NOMO-1 (cell line): ENCODE measurements around the gene SI.
"Not testable (repeated sequence)": the region's sequence is repeated elsewhere in the genome, so short reads cannot be mapped to it uniquely, and the experiment has no call there.

Source experiments
- DNase-seq, 2 experiments: peaks; one replicate each; lab custom pipeline; 2025; ENCODE audit not compliant: unreplicated experiment in 2 of 2; lab: John Stamatoyannopoulos, UW

SI gene

GRCh38 chr3:165078293-165078692 is at the start of gene SI:
TSS of gene SI (minus strand) at chr3:165078496. CDS start at chr3:165076012, 2,484 bp downstream.
- no peak for DNase-seq

- no peak for DNase-seq
Measured at GRCh38 chr3:165125836-165126235, 47.5 kb upstream of the SI start.

- no peak for DNase-seq
Measured at GRCh38 chr3:165111401-165111800, 33.1 kb upstream of the SI start.

GRCh38 chr3:165103616-165104015 is 25.3 kb upstream of the SI start:
- DNase-seq: no peak

GRCh38 chr3:165082650-165083049 is 4.4 kb upstream of the SI start:
- no peak for DNase-seq

- DNase-seq: no peak
Measured at GRCh38 chr3:165081183-165081582, 2.9 kb upstream of the SI start.

GRCh38 chr3:165075695-165076094 is 2.6 kb downstream of the SI start:
- DNase-seq: no peak

- DNase-seq: no peak
Measured at GRCh38 chr3:165070682-165071081, 7.6 kb downstream of the SI start.

GRCh38 chr3:165056510-165056909 is 21.8 kb downstream of the SI start:
- no peak for DNase-seq

GRCh38 chr3:165040186-165040585 is 38.1 kb downstream of the SI start:
- DNase-seq: no peak

GRCh38 chr3:165011557-165011956 is 66.7 kb downstream of the SI start:
- DNase-seq: no peak

- no peak for DNase-seq
Measured at GRCh38 chr3:164984947-164985346, 93.3 kb downstream of the SI start.

- no peak for DNase-seq
Measured at GRCh38 chr3:164962610-164963009, 115.7 kb downstream of the SI start.

GRCh38 chr3:164952966-164953365 is 125.3 kb downstream of the SI start:
- DNase-seq: no peak

- not testable (repeated sequence) for DNase-seq
Measured at GRCh38 chr3:164951403-164951802, 126.9 kb downstream of the SI start.

- DNase-seq: no peak
Measured at GRCh38 chr3:164940745-164941144, 137.6 kb downstream of the SI start.

GRCh38 chr3:164929642-164930041 is 148.7 kb downstream of the SI start:
- no peak for DNase-seq
